C4-2B (cell line): Measurements from ENCODE around the gene LRMDA.
"Not testable (repeated sequence)": the region's sequence is repeated elsewhere in the genome, so short reads cannot be mapped to it uniquely, and the experiment has no call there.

ENCODE experiments used
- H3K27ac ChIP-seq: fragments of 450-650 bp; 2 replicates; pipeline ENCODE4 v1.5.1; 2017
- ZFX ChIP-seq: fragments of 450-650 bp; IDR thresholded peaks from 2 replicates; pipeline ENCODE4 v1.6.1; 2017
- TF ChIP-seq, protein P1 (sequence below): fragments of 450-650 bp; conservative IDR thresholded peaks from 2 replicates; pipeline ENCODE4 v1.5.1; 2017; ENCODE audit warnings: mild to moderate bottlenecking

LRMDA gene

DNA sequence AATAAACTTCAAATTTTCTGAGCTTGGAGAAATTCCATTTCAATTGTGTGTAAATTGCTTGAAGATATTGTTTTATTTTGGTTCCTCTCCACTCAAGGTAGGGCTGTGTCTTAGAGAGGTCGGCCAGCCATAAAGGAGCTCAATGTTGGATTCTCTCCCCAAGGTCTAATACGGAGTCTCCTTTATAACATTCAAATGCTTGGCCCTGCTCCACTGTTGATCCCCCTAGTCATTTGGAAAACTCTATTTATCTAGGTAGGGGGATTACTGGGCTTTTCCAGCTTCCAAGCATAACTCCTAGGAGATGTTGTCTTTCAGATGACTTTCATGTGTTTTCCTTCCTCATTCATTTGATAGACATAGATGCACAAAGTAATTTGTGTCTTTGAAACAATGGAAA lies 170.9 kb downstream of the LRMDA start:
- no peak for TF ChIP-seq ZFX
- TF ChIP-seq, protein P1, sequence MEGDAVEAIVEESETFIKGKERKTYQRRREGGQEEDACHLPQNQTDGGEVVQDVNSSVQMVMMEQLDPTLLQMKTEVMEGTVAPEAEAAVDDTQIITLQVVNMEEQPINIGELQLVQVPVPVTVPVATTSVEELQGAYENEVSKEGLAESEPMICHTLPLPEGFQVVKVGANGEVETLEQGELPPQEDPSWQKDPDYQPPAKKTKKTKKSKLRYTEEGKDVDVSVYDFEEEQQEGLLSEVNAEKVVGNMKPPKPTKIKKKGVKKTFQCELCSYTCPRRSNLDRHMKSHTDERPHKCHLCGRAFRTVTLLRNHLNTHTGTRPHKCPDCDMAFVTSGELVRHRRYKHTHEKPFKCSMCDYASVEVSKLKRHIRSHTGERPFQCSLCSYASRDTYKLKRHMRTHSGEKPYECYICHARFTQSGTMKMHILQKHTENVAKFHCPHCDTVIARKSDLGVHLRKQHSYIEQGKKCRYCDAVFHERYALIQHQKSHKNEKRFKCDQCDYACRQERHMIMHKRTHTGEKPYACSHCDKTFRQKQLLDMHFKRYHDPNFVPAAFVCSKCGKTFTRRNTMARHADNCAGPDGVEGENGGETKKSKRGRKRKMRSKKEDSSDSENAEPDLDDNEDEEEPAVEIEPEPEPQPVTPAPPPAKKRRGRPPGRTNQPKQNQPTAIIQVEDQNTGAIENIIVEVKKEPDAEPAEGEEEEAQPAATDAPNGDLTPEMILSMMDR: no peak

DNA sequence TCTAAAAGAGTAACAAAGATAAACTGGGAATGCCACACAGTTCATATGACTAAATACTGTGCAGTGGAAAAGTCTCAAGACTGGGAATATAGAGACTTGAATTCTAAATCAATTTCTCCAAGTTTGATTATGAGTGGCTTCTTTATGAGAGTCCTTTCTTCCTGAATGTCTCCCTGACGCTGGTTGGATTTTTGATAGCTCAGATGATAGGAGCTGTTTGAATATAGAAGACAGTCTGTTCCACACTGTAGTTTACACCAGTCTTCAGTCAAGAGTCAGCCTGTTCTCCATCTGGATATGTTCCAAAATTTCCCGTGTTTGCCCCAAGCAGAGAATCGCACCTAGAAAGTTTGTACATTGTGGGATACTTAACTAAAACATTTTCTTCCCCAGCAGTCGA lies 173.7 kb downstream of the LRMDA start:
- H3K27ac ChIP-seq: no peak overlapping the region
- TF ChIP-seq ZFX: no peak
- TF ChIP-seq, protein P1: no peak

More for the DNA sequence above, 170.9 kb downstream of the LRMDA start:
- H3K27ac ChIP-seq: no peak overlapping the region

DNA sequence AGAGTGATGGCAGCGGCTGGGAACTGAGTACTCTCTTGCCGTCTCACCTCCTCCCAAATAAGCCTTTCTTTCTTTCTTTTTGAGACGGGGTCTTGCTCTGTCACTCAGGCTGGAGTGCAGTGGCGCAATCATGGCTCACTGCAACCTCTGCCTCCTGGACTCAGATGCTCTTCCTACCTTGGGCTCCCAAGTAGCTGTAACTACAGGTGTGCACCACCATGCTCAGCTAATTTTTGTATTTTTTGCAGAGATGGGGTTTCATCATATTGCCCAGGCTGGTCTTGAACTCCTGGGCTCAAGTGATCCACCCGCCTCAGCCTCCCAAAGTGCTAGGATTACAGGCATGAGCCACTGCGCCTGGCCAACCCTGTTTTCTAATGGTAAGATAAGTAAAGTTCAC lies 174.4 kb downstream of the LRMDA start:
- not testable (repeated sequence) for H3K27ac ChIP-seq

DNA sequence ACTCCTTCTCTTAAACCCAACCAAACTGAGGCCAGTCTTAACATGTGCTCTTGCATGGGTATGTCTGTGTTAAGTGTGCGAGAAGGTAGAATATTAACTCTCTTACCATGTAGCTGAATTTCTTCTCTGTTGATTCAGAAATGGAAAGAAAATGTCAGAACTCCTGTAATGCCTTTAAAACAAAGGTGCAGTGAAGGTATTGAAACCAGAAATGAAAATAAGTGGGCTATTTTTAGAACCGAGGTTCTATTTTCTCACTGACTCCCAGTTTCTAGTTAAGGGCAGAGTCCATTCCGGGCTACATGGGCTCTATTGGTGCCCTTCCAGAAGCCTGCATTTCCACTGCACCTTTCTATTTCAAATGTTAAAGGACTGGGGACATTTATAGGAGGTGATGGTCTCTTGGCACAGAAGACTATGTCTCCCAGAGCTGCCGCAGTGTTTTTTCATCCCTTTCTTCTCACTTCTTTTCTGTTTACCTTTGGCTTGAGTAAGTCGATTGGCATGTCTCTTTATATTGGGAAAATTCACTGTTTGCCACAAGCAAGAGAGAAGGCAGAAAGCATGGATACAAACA lies 174.9 kb downstream of the LRMDA start:
- H3K27ac ChIP-seq: no peak overlapping the region

DNA sequence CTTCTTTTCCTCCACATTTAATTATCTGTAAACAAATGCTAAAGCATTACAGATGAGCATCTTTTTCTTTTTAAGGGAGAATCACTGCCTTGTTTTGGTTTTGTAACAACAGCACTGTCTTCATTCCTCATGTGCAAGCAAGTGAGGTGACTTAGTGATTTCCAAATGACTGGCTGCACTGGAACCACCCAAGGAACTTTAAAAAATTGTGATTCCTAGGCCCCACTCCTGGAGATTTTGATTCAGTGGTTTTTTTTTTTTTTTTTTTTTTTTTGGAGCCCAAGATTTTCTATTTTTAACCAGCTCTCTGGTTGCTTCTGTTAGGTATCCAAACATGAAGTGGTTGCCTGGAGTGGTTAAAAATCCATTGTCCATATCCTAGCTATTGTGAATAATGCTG lies 176.2 kb downstream of the LRMDA start:
- H3K27ac ChIP-seq: no peak overlapping the region
- TF ChIP-seq, protein P1: no peak
- TF ChIP-seq ZFX: no peak

More for the DNA sequence above, 174.9 kb downstream of the LRMDA start:
- TF ChIP-seq ZFX: no peak
- TF ChIP-seq, protein P1: no peak

DNA sequence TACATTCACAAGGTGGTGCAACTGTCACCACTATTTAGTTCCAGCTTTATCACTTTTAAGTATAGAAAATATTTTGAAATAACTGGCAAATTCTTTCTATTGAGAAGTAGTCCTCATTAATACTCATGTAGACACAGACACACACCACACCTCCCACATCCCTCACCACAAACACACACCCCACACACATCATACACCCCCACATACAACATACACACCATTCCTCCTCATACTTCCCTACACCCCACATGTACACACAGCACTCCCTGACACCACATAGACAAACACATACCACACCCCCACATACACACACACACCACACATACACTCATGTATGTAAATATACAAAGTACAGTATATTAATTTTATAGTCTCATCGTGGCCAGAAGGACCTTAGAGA lies 178.8 kb downstream of the LRMDA start:
- TF ChIP-seq, protein P1: no peak
- no peak for TF ChIP-seq ZFX
- H3K27ac ChIP-seq: no peak overlapping the region

DNA sequence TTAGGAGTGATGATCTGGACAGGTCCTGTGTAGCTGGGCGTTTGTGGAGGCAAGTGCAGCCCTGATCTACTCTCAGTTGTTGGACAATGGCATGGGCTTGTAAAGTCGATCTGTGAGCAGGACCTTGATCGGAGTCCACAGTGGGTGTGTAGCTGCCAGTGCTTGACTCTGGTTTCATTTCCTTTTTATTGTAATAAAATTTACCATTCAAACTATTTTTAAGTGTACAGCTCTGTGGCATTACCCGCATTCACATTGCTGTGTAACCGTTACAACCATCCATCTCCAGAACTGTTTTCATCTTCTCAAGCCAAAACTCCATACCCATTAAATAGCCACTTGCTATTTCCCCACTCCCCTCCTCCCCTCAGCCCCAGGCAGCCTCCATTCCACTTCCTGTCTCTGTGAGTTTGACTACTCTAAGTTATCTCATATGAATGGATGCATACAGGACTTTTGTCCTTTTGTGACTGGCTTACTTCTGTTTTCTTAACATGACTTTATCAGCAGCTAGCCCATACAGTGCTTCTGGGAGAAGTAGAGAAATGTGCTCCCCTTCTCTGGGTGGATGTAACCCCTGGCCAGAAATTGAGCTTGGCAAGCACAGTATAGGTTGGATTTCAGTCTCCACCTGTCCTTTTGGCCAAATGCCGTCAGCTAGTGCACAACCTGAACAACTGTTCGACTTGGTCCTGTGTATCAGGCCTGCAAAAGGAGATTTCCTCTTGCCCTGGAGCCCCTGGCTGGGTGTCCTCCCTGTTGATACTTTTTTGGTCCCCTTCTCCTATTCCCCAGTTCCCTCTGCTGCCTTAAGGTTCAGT lies 180.0 kb downstream of the LRMDA start:
- TF ChIP-seq, protein P1: no peak
- TF ChIP-seq ZFX: no peak
- H3K27ac ChIP-seq: no peak overlapping the region
